Measurements from ENCODE around the gene ATAD3A. TPM values are rescaled to one million over a fixed set of nuclear protein-coding genes. Genes with fewer than 3 reads are reported as not detected.
"Not testable (repeated sequence)": the region's sequence is repeated elsewhere in the genome, so short reads cannot be mapped to it uniquely, and the experiment has no call there.

Gene ATAD3A
- total and polyA plus RNA-seq, 2 of the 4 experiments (the other 2 are of a cell fraction), result 27.2 to 34.0 TPM

DNA sequence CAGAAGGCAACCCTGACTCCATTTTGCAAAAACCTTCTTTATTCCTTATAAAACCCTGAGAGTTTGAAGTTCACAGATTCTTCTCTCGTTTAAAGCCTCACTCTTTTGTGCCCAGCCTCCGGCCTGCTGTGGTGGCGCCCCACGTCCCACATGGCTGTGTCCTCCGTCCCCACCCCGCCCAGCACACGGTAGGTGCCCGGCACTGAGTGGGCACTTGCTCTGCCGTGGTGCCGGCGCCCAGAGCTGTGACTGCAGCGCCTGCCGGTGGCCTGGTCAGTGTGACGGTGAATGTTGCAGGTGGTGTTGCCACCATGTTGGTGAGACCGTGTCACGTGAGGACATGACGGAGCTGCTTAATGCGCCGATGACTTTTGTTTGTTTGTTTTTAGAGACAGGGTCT lies 9.4 kb downstream of the ATAD3A start:
- no peak overlapping the region for H4K8ac ChIP-seq (ENCODE audit: low read depth in 2 of 2, low read length in 2 of 2)
- dilution Hi-C loops (cut with HindIII; ENCODE audit: low sequenced_read_pairs, unreplicated experiment) (no loop called here), in situ Hi-C loops (cut with MboI; ENCODE audit: low sequenced_read_pairs) (no loop called here), intact Hi-C loops (cut with micrococcal nuclease) (no loop called here)
- WGBS, 2 experiments (ENCODE audit: extremely low coverage in 2 of 2, insufficient read length in 1 of 2), result 93% methylated on average over 14 of the region's 19 CpGs; no CpG with 5 or more reads in 1 of the 2 experiments
- no peak overlapping the region for H3K9ac ChIP-seq (ENCODE audit: low read depth, low read length)
- H4K20me1 ChIP-seq (ENCODE audit: insufficient read depth, low read length), result no peaks in the 10 kb centered on the region; the same call in 1 of the 2 replicates
- no peak overlapping the region for H3K14ac ChIP-seq (replicated peaks; ENCODE audit: low read depth, low read length)
- ChIA-PET POLR2A (ENCODE audit: unreplicated experiment) (no interaction called here), CTCF (no interaction called here)
- DNase-seq, result no peak
- H4K91ac ChIP-seq (ENCODE audit: insufficient read depth, low read depth, low read length), result no peak overlapping the region
- BruUV-seq (replicated peaks), result no TSS peak
- H4K5ac ChIP-seq (ENCODE audit: low read depth, low read length), result no peak overlapping the region
- no peak overlapping the region for H3K18ac ChIP-seq (ENCODE audit: low read depth, low read length)
- no peak overlapping the region for H3K27ac ChIP-seq (ENCODE audit: insufficient read depth, low read length)
- no peak overlapping the region for H3K4me2 ChIP-seq (ENCODE audit: low read depth, low read length)
- no peak overlapping the region for H2BK5ac ChIP-seq (ENCODE audit: low read depth, low read length, poor library complexity, severe bottlenecking)
- H2BK20ac ChIP-seq (ENCODE audit: low read depth, low read length), result no peak overlapping the region
- no peak for ATAC-seq (ENCODE audit: low read depth)
- no peak overlapping the region for H3K4me3 ChIP-seq (ENCODE audit: insufficient read depth, low read depth, low read length)
- peaks cover 4 to 5% of the 10 kb centered on the region in 2 experiments; a peak in 2 of 4 replicates for H3K79me1 ChIP-seq (ENCODE audit: low read depth in 1 of 2, low read length in 2 of 2)
- no peaks in the 10 kb centered on the region for H3K9me3 ChIP-seq (ENCODE audit: control insufficient read depth, insufficient read depth, low read length)
- H3K9me1 ChIP-seq (ENCODE audit: insufficient read depth, low read length), result no peaks in the 10 kb centered on the region
- no peak overlapping the region for H2AFZ ChIP-seq (replicated peaks; ENCODE audit: low read length, poor library complexity)
- no peak overlapping the region for H2BK15ac ChIP-seq (ENCODE audit: low read depth, low read length)
- no peak overlapping the region for H3K23ac ChIP-seq (ENCODE audit: low read depth, low read length)
- no peaks in the 10 kb centered on the region for H3K4me1 ChIP-seq (ENCODE audit: control insufficient read depth, insufficient read depth, low read length)
- H3K56ac ChIP-seq (ENCODE audit: extremely low read depth, insufficient read depth, low read length), result no peak overlapping the region
- no peak overlapping the region for H2AK5ac ChIP-seq (ENCODE audit: low read depth, low read length)
- no peak overlapping the region for H3K4ac ChIP-seq (ENCODE audit: low read depth, low read length)
- no peak overlapping the region for H2BK120ac ChIP-seq (ENCODE audit: low read depth, low read length)
- peaks cover 34% of the 10 kb centered on the region for H3K36me3 ChIP-seq (ENCODE audit: control insufficient read depth, insufficient read depth, low read length)
- TF ChIP-seq RAD21 (IDR thresholded peaks at IDR 0.05; ENCODE audit: low read length) (no peak), RCOR1 (IDR thresholded peaks at IDR 0.05; ENCODE audit: insufficient replicate concordance, low read length) (no peak), POLR2A (IDR thresholded peaks at IDR 0.05; ENCODE audit: low read depth, low read length) (no peak), FOS (IDR thresholded peaks at IDR 0.05; ENCODE audit: low read depth, low read length) (no peak), CHD1 (IDR thresholded peaks at IDR 0.05; ENCODE audit: low read depth, low read length) (no peak), NFE2L2 (IDR thresholded peaks at IDR 0.05; ENCODE audit: low read depth, low read length) (no peak), SMC3 (IDR thresholded peaks at IDR 0.05; ENCODE audit: low read depth, low read length) (no peak), CEBPB (IDR thresholded peaks at IDR 0.05; ENCODE audit: low read depth, low read length) (no peak), RFX5 (IDR thresholded peaks at IDR 0.05; ENCODE audit: low read depth, low read length) (no peak), BHLHE40 (IDR thresholded peaks at IDR 0.05; ENCODE audit: low read depth, low read length) (no peak)
- TF ChIP-seq, protein P1, sequence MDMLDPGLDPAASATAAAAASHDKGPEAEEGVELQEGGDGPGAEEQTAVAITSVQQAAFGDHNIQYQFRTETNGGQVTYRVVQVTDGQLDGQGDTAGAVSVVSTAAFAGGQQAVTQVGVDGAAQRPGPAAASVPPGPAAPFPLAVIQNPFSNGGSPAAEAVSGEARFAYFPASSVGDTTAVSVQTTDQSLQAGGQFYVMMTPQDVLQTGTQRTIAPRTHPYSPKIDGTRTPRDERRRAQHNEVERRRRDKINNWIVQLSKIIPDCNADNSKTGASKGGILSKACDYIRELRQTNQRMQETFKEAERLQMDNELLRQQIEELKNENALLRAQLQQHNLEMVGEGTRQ (IDR thresholded peaks at IDR 0.05; ENCODE audit: low read depth, low read length), result no peak
- H2AK9ac ChIP-seq (replicated peaks; ENCODE audit: low read depth, low read length, poor library complexity), result no peak overlapping the region
- no peaks in the 10 kb centered on the region for H3K27me3 ChIP-seq (ENCODE audit: control insufficient read depth, insufficient read depth, low read length)

DNA sequence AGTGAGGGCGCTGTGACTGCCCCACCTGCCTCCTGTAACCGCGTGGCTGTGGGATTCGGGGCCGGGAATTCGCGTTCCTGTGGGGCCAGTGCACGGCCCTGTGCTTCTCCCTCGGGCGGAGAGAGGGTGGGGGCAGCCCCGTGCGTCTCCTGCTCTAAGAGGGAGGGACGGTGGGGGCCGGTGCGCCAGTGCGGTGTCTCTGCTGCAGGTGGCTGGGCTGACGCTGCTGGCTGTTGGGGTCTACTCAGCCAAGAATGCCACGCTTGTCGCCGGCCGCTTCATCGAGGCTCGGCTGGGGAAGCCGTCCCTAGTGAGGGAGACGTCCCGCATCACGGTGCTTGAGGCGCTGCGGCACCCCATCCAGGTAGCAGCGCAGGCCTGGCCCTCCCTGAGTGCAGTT lies 10.6 kb downstream of the ATAD3A start:
- CTCF ChIA-PET, result not testable (repeated sequence)
- 96% methylated on average over 15 of the region's 30 CpGs; no CpG with 5 or more reads in 1 of the 2 experiments for WGBS, 2 experiments (ENCODE audit: extremely low coverage in 2 of 2, insufficient read length in 1 of 2)

More for the DNA sequence above, 10.6 kb downstream of the ATAD3A start:
- dilution Hi-C loops (cut with HindIII; ENCODE audit: low sequenced_read_pairs, unreplicated experiment); ATAC-seq (ENCODE audit: low read depth); H3K4ac ChIP-seq (ENCODE audit: low read depth, low read length); H4K91ac ChIP-seq (ENCODE audit: insufficient read depth, low read depth, low read length); H3K79me1 ChIP-seq (ENCODE audit: low read depth in 1 of 2, low read length in 2 of 2); H3K27ac ChIP-seq (ENCODE audit: insufficient read depth, low read length); BruUV-seq (replicated peaks); H3K27me3 ChIP-seq (ENCODE audit: control insufficient read depth, insufficient read depth, low read length); H3K9ac ChIP-seq (ENCODE audit: low read depth, low read length); H2BK120ac ChIP-seq (ENCODE audit: low read depth, low read length); H4K8ac ChIP-seq (ENCODE audit: low read depth in 2 of 2, low read length in 2 of 2); DNase-seq; H2BK5ac ChIP-seq (ENCODE audit: low read depth, low read length, poor library complexity, severe bottlenecking); H3K4me1 ChIP-seq (ENCODE audit: control insufficient read depth, insufficient read depth, low read length); H2AK5ac ChIP-seq (ENCODE audit: low read depth, low read length); H2AFZ ChIP-seq (replicated peaks; ENCODE audit: low read length, poor library complexity); H3K18ac ChIP-seq (ENCODE audit: low read depth, low read length); H4K5ac ChIP-seq (ENCODE audit: low read depth, low read length); H2BK20ac ChIP-seq (ENCODE audit: low read depth, low read length); H3K14ac ChIP-seq (replicated peaks; ENCODE audit: low read depth, low read length); H3K4me2 ChIP-seq (ENCODE audit: low read depth, low read length); H3K9me3 ChIP-seq (ENCODE audit: control insufficient read depth, insufficient read depth, low read length); H3K9me1 ChIP-seq (ENCODE audit: insufficient read depth, low read length); H2AK9ac ChIP-seq (replicated peaks; ENCODE audit: low read depth, low read length, poor library complexity); intact Hi-C loops (cut with micrococcal nuclease); H3K23ac ChIP-seq (ENCODE audit: low read depth, low read length); POLR2A ChIA-PET (ENCODE audit: unreplicated experiment); H2BK15ac ChIP-seq (ENCODE audit: low read depth, low read length); H3K4me3 ChIP-seq (ENCODE audit: insufficient read depth, low read depth, low read length); H3K56ac ChIP-seq (ENCODE audit: extremely low read depth, insufficient read depth, low read length); in situ Hi-C loops (cut with MboI; ENCODE audit: low sequenced_read_pairs); H4K20me1 ChIP-seq (ENCODE audit: insufficient read depth, low read length): not testable (repeated sequence)
- H3K36me3 ChIP-seq (ENCODE audit: control insufficient read depth, insufficient read depth, low read length), result peaks cover 35% of the 10 kb centered on the region

Measured in IMR-90 (cell line).